ENCODE measurements around the gene ABHD16B.

Gene ABHD16B

GRCh38 chr20:63886054-63886419, 24.7 kb downstream of the ABHD16B start:
- H2AK5ac ChIP-seq (ENCODE audit: low read length): no peak overlapping the region
- H3K79me2 ChIP-seq (ENCODE audit: control insufficient read depth, insufficient read depth, low read length): peaks cover 2% of the 10 kb centered on the region
- H3K56ac ChIP-seq (ENCODE audit: low read length): no peak overlapping the region
- H3K36me3 ChIP-seq (ENCODE audit: control insufficient read depth, insufficient read depth, low read length): peaks cover 19% of the 10 kb centered on the region
- H4K5ac ChIP-seq (ENCODE audit: low read length): no peak overlapping the region
- H3K9ac ChIP-seq (ENCODE audit: low read length): no peak overlapping the region
- H3K4me1 ChIP-seq (ENCODE audit: control insufficient read depth, low read depth, low read length): no peaks in the 10 kb centered on the region
- no peak overlapping the region for H3K18ac ChIP-seq (ENCODE audit: low read length)
- H3K23ac ChIP-seq (ENCODE audit: low read length): no peak overlapping the region
- H3K27ac ChIP-seq (ENCODE audit: low read depth, low read length): no peak overlapping the region
- H2BK120ac ChIP-seq (ENCODE audit: low read depth, low read length): no peak overlapping the region
- no peak overlapping the region for H4K8ac ChIP-seq (ENCODE audit: low read depth, low read length)
- H3K27me3 ChIP-seq (ENCODE audit: insufficient read depth, low read length, poor library complexity): no peaks in the 10 kb centered on the region
- no peak overlapping the region for H3K4me3 ChIP-seq (ENCODE audit: low read length)
- no peak overlapping the region for H2BK15ac ChIP-seq (replicated peaks; ENCODE audit: low read depth)
- peaks cover 5% of the 10 kb centered on the region for H3K79me1 ChIP-seq (ENCODE audit: low read length)
- H3K4me2 ChIP-seq (ENCODE audit: low read length): no peak overlapping the region
- no CpG with 5 or more reads among the region's 14 CpGs for WGBS (ENCODE audit: extremely low coverage, insufficient coverage, low lambda C conversion rate)
- no peak for DNase-seq
- no peak overlapping the region for H3K4ac ChIP-seq (ENCODE audit: low read depth, low read length)
- H2BK5ac ChIP-seq (ENCODE audit: low read length): no peak overlapping the region

GRCh38 chr20:63886921-63887320, 25.6 kb downstream of the ABHD16B start:
- Histone ChIP-seq H3K36me3 (ENCODE audit: control insufficient read depth, insufficient read depth, low read length) (peaks cover 22% of the 10 kb centered on the region), H3K27ac (ENCODE audit: low read depth, low read length) (no peak overlapping the region)

GRCh38 chr20:63889241-63890200, 28.2 kb downstream of the ABHD16B start:
- no peaks in the 10 kb centered on the region for H3K27me3 ChIP-seq (ENCODE audit: insufficient read depth, low read length, poor library complexity)
- peaks cover 2% of the 10 kb centered on the region for H3K4me1 ChIP-seq (ENCODE audit: control insufficient read depth, low read depth, low read length)
- H3K27ac ChIP-seq (ENCODE audit: low read depth, low read length): no peak overlapping the region
- H3K56ac ChIP-seq (ENCODE audit: low read length): no peak overlapping the region
- H2BK15ac ChIP-seq (replicated peaks; ENCODE audit: low read depth): no peak overlapping the region
- H4K5ac ChIP-seq (ENCODE audit: low read length): no peak overlapping the region
- no peak overlapping the region for H2BK5ac ChIP-seq (ENCODE audit: low read length)
- no peak for DNase-seq
- H2BK120ac ChIP-seq (ENCODE audit: low read depth, low read length): no peak overlapping the region
- no peak overlapping the region for H3K4ac ChIP-seq (ENCODE audit: low read depth, low read length)
- no peak overlapping the region for H3K18ac ChIP-seq (ENCODE audit: low read length)
- H3K36me3 ChIP-seq (ENCODE audit: control insufficient read depth, insufficient read depth, low read length): peaks cover 16% of the 10 kb centered on the region
- no peak overlapping the region for H3K9ac ChIP-seq (ENCODE audit: low read length)
- peaks cover 2% of the 10 kb centered on the region for H3K79me1 ChIP-seq (ENCODE audit: low read length)
- no peak overlapping the region for H4K8ac ChIP-seq (ENCODE audit: low read depth, low read length)
- no CpG with 5 or more reads among the region's 25 CpGs for WGBS (ENCODE audit: extremely low coverage, insufficient coverage, low lambda C conversion rate)
- no peak overlapping the region for H2AK5ac ChIP-seq (ENCODE audit: low read length)
- H3K23ac ChIP-seq (ENCODE audit: low read length): no peak overlapping the region
- H3K4me2 ChIP-seq (ENCODE audit: low read length): no peak overlapping the region
- H3K79me2 ChIP-seq (ENCODE audit: control insufficient read depth, insufficient read depth, low read length): peaks cover 2% of the 10 kb centered on the region
- no peak overlapping the region for H3K4me3 ChIP-seq (ENCODE audit: low read length)

More at GRCh38 chr20:63886921-63887320, 25.6 kb downstream of the ABHD16B start:
- Histone ChIP-seq H2BK15ac (replicated peaks; ENCODE audit: low read depth) (no peak overlapping the region), H3K4me1 (ENCODE audit: control insufficient read depth, low read depth, low read length) (no peaks in the 10 kb centered on the region), H2AK5ac (ENCODE audit: low read length) (no peak overlapping the region), H3K4ac (ENCODE audit: low read depth, low read length) (no peak overlapping the region), H3K79me1 (ENCODE audit: low read length) (peaks cover 3% of the 10 kb centered on the region), H2BK5ac (ENCODE audit: low read length) (no peak overlapping the region), H2BK120ac (ENCODE audit: low read depth, low read length) (no peak overlapping the region), H3K23ac (ENCODE audit: low read length) (no peak overlapping the region), H3K4me2 (ENCODE audit: low read length) (no peak overlapping the region), H4K8ac (ENCODE audit: low read depth, low read length) (no peak overlapping the region), H3K9ac (ENCODE audit: low read length) (no peak overlapping the region), H3K56ac (ENCODE audit: low read length) (no peak overlapping the region), H3K18ac (ENCODE audit: low read length) (no peak overlapping the region), H3K79me2 (ENCODE audit: control insufficient read depth, insufficient read depth, low read length) (peaks cover 2% of the 10 kb centered on the region), H4K5ac (ENCODE audit: low read length) (no peak overlapping the region), H3K27me3 (ENCODE audit: insufficient read depth, low read length, poor library complexity) (no peaks in the 10 kb centered on the region), H3K4me3 (ENCODE audit: low read length) (no peak overlapping the region)
- no peak for DNase-seq
- no CpG with 5 or more reads among the region's 11 CpGs for WGBS (ENCODE audit: extremely low coverage, insufficient coverage, low lambda C conversion rate)

- H3K4me3 ChIP-seq (ENCODE audit: low read length): no peak overlapping the region
- no peak overlapping the region for H2BK120ac ChIP-seq (ENCODE audit: low read depth, low read length)
- H2BK5ac ChIP-seq (ENCODE audit: low read length): no peak overlapping the region
- H3K27me3 ChIP-seq (ENCODE audit: insufficient read depth, low read length, poor library complexity): no peaks in the 10 kb centered on the region
- no peak overlapping the region for H3K9ac ChIP-seq (ENCODE audit: low read length)
- no peak overlapping the region for H3K18ac ChIP-seq (ENCODE audit: low read length)
- H3K79me1 ChIP-seq (ENCODE audit: low read length): peaks cover 2% of the 10 kb centered on the region
- H3K27ac ChIP-seq (ENCODE audit: low read depth, low read length): no peak overlapping the region
- H4K5ac ChIP-seq (ENCODE audit: low read length): no peak overlapping the region
- no peak overlapping the region for H2AK5ac ChIP-seq (ENCODE audit: low read length)
- no peak overlapping the region for H2BK15ac ChIP-seq (replicated peaks; ENCODE audit: low read depth)
- no peak overlapping the region for H3K23ac ChIP-seq (ENCODE audit: low read length)
- no peak overlapping the region for H3K4me2 ChIP-seq (ENCODE audit: low read length)
- no peak overlapping the region for H3K4ac ChIP-seq (ENCODE audit: low read depth, low read length)
- no CpG with 5 or more reads among the region's 7 CpGs for WGBS (ENCODE audit: extremely low coverage, insufficient coverage, low lambda C conversion rate)
- H3K56ac ChIP-seq (ENCODE audit: low read length): no peak overlapping the region
- H4K8ac ChIP-seq (ENCODE audit: low read depth, low read length): no peak overlapping the region
- H3K36me3 ChIP-seq (ENCODE audit: control insufficient read depth, insufficient read depth, low read length): peaks cover 13% of the 10 kb centered on the region
- H3K79me2 ChIP-seq (ENCODE audit: control insufficient read depth, insufficient read depth, low read length): no peaks in the 10 kb centered on the region
- DNase-seq: no peak
- H3K4me1 ChIP-seq (ENCODE audit: control insufficient read depth, low read depth, low read length): peaks cover 2% of the 10 kb centered on the region
These were observed 28.9 kb downstream of the ABHD16B start for GRCh38 chr20:63890201-63890576.

GRCh38 chr20:63890616-63891015, 29.3 kb downstream of the ABHD16B start:
- Histone ChIP-seq H3K4me1 (ENCODE audit: control insufficient read depth, low read depth, low read length) (peaks cover 2% of the 10 kb centered on the region), H3K56ac (ENCODE audit: low read length) (no peak overlapping the region), H3K18ac (ENCODE audit: low read length) (no peak overlapping the region), H2BK15ac (replicated peaks; ENCODE audit: low read depth) (no peak overlapping the region), H3K9ac (ENCODE audit: low read length) (no peak overlapping the region), H2AK5ac (ENCODE audit: low read length) (no peak overlapping the region), H3K4ac (ENCODE audit: low read depth, low read length) (no peak overlapping the region), H2BK5ac (ENCODE audit: low read length) (no peak overlapping the region), H3K4me2 (ENCODE audit: low read length) (no peak overlapping the region), H3K27me3 (ENCODE audit: insufficient read depth, low read length, poor library complexity) (no peaks in the 10 kb centered on the region), H4K8ac (ENCODE audit: low read depth, low read length) (no peak overlapping the region), H3K4me3 (ENCODE audit: low read length) (no peak overlapping the region), H2BK120ac (ENCODE audit: low read depth, low read length) (no peak overlapping the region), H3K79me2 (ENCODE audit: control insufficient read depth, insufficient read depth, low read length) (no peaks in the 10 kb centered on the region), H3K23ac (ENCODE audit: low read length) (no peak overlapping the region), H3K36me3 (ENCODE audit: control insufficient read depth, insufficient read depth, low read length) (peaks cover 9% of the 10 kb centered on the region), H3K79me1 (ENCODE audit: low read length) (peaks cover under 1% of the 10 kb centered on the region), H4K5ac (ENCODE audit: low read length) (no peak overlapping the region), H3K27ac (ENCODE audit: low read depth, low read length) (no peak overlapping the region)
- no CpG with 5 or more reads among the region's 7 CpGs for WGBS (ENCODE audit: extremely low coverage, insufficient coverage, low lambda C conversion rate)
- DNase-seq: no peak

All from mesendoderm (in vitro differentiated cells).